Fibroblast of skin of left biceps (primary cell): ENCODE results near the gene SLC8A1.

Source experiments
- DNase-seq, 2 experiments: peaks; one replicate each; pipeline ENCODE4 v3.0.0-alpha.2; 2013; ENCODE audit warnings: low read depth in 2 of 2

Gene SLC8A1

GRCh38 chr2:40421631-40422297, 30.1 kb downstream of the SLC8A1 start:
- DNase-seq: no peak

- DNase-seq: no peak
These were observed 31.4 kb downstream of the SLC8A1 start for GRCh38 chr2:40420478-40420877.

GRCh38 chr2:40419364-40419762, 32.5 kb downstream of the SLC8A1 start:
- no peak for DNase-seq

GRCh38 chr2:40418614-40419363, 33.1 kb downstream of the SLC8A1 start:
- DNase-seq: no peak

GRCh38 chr2:40416486-40416885, 35.4 kb downstream of the SLC8A1 start:
- no peak for DNase-seq

- no peak for DNase-seq
These were observed 36.5 kb downstream of the SLC8A1 start for GRCh38 chr2:40415391-40415790.

- DNase-seq: no peak
These were observed 39.4 kb downstream of the SLC8A1 start for GRCh38 chr2:40412456-40412855.

- no peak for DNase-seq
These were observed 41.2 kb downstream of the SLC8A1 start for GRCh38 chr2:40410695-40411094.

- no peak for DNase-seq
These were observed 42.2 kb downstream of the SLC8A1 start for GRCh38 chr2:40409734-40410133.

- no peak for DNase-seq
These were observed 45.2 kb downstream of the SLC8A1 start for GRCh38 chr2:40406485-40407289.

- DNase-seq: peak in 1 of 2 experiments; percentile 42
These were observed 46.4 kb downstream of the SLC8A1 start for GRCh38 chr2:40405465-40405864.

GRCh38 chr2:40404517-40404916, 47.4 kb downstream of the SLC8A1 start:
- DNase-seq: no peak

- peak; percentile 89 to 93 for DNase-seq
These were observed 48.6 kb downstream of the SLC8A1 start for GRCh38 chr2:40403233-40403836.

GRCh38 chr2:40401896-40402295, 50.0 kb downstream of the SLC8A1 start:
- no peak for DNase-seq

- DNase-seq: no peak
These were observed 51.4 kb downstream of the SLC8A1 start for GRCh38 chr2:40400336-40400953.

GRCh38 chr2:40397765-40398164, 54.1 kb downstream of the SLC8A1 start:
- no peak for DNase-seq

- no peak for DNase-seq
These were observed 55.8 kb downstream of the SLC8A1 start for GRCh38 chr2:40396124-40396523.

- no peak for DNase-seq
These were observed 56.5 kb downstream of the SLC8A1 start for GRCh38 chr2:40395169-40396073.

GRCh38 chr2:40394597-40394996, 57.3 kb downstream of the SLC8A1 start:
- DNase-seq: no peak

GRCh38 chr2:40394031-40394430, 57.9 kb downstream of the SLC8A1 start:
- DNase-seq: no peak

GRCh38 chr2:40388161-40388560, 63.7 kb downstream of the SLC8A1 start:
- DNase-seq: no peak
